Measurements from ENCODE around the gene WSB1. TPM values are rescaled to one million over a fixed set of nuclear protein-coding genes. Genes with fewer than 3 reads are reported as not detected.

WSB1 gene
- total and polyA plus RNA-seq, 9 of the 15 experiments (the other 6 are each of a cell fraction or from before 2014, with no cell fraction given) = 22.8 to 229 (median 81.1) TPM

GRCh38 chr17:27268394-27269085, 25.4 kb upstream of the WSB1 start:
- intact Hi-C loops (cut with micrococcal nuclease) (no loop called here), in situ Hi-C loops (cut with MboI) (no loop called here)
- ChIA-PET POLR2A (interaction anchor here (1.1 kb wide), 1 partner anchor 26 kb away, joined by 5 read pairs; no protein-coding TSS in a partner anchor), CTCF (ENCODE audit: low intra/inter-chr PET ratio) (no interaction called here)
- no peak; the same call in 2 of the 3 replicates for ATAC-seq
- no peaks in the 10 kb centered on the region for H3K79me2 ChIP-seq (ENCODE audit: control insufficient read depth, insufficient read depth, low read length)
- H3K4me3 ChIP-seq = no peak overlapping the region
- no peaks in the 10 kb centered on the region for H3K36me3 ChIP-seq (ENCODE audit: control insufficient read depth, insufficient read depth, low read length)
- no peak for FAIRE-seq
- H4K20me1 ChIP-seq (replicated peaks; ENCODE audit: control insufficient read depth, insufficient read depth, low read length) = no peaks in the 10 kb centered on the region
- BruUV-seq (replicated peaks) = no TSS peak
- H2AFZ ChIP-seq (ENCODE audit: low read depth, low read length) = no peak overlapping the region
- no peak for DNase-seq (ENCODE audit: extremely low read depth in 1 of 4, low spot score in 3 of 4)
- no peak overlapping the region for H3K9ac ChIP-seq (ENCODE audit: insufficient read depth in 1 of 2, low read depth in 2 of 2, low read length in 2 of 2)
- H3K9me3 ChIP-seq (replicated peaks; ENCODE audit: control insufficient read depth, insufficient read depth, low read depth, low read length) = no peaks in the 10 kb centered on the region
- no peaks in the 10 kb centered on the region for H3K9me1 ChIP-seq (ENCODE audit: control insufficient read depth, insufficient read depth, low read length)
- TF ChIP-seq MYNN (IDR thresholded peaks at IDR 0.05) = peak; percentile 57; the same call in 1 of the 2 replicates
- TF ChIP-seq MYNN (CRISPR knock-in tag; IDR thresholded peaks at IDR 0.05) = no peak
- TF ChIP-seq BACH1 (tag; IDR thresholded peaks at IDR 0.05) = no peak
- TF ChIP-seq TFE3 (CRISPR knock-in tag; IDR thresholded peaks at IDR 0.05) = peak; percentile 62
- TF ChIP-seq RFX1 (IDR thresholded peaks at IDR 0.05) = peak; percentile 61
- no peaks in the 10 kb centered on the region for H3K4me1 ChIP-seq (replicated peaks in 1 of 2; ENCODE audit: control insufficient read depth in 2 of 2, insufficient read depth in 2 of 2, low read length in 2 of 2)
- no peak overlapping the region for H3K4me2 ChIP-seq (ENCODE audit: insufficient read depth, low read length)
- no peaks in the 10 kb centered on the region for H3K27me3 ChIP-seq (ENCODE audit: control insufficient read depth in 2 of 2, insufficient read depth in 2 of 2, low read length in 2 of 2)
- H3K27ac ChIP-seq (ENCODE audit: extremely low read depth, low read depth, low read length) = no peak overlapping the region
- 3% methylated on average over 6 of the region's 6 CpGs for WGBS (ENCODE audit: insufficient coverage, low coverage, missing lambda C conversion rate)
